Mesodermal cell (in vitro differentiated cells): ENCODE results near the gene TPSB2.
"Not testable (repeated sequence)": the region's sequence is repeated elsewhere in the genome, so short reads cannot be mapped to it uniquely, and the experiment has no call there.

Experiments used
- H3K27ac ChIP-seq: 2 replicates; pipeline ENCODE4 v1.7.0; 2013; ENCODE audit warnings: mild to moderate bottlenecking, low read depth, low read length, moderate library complexity; ENCODE audit not compliant: severe bottlenecking
- H3K36me3 ChIP-seq: 2 replicates; pipeline ENCODE4 v1.7.1; 2013; ENCODE audit warnings: mild to moderate bottlenecking, low read length, moderate library complexity; ENCODE audit not compliant: control insufficient read depth, insufficient read depth
- H3K4me1 ChIP-seq: one replicate; pipeline ENCODE4 v1.7.1; 2013; ENCODE audit warnings: mild to moderate bottlenecking, low read length; ENCODE audit not compliant: insufficient read depth, control insufficient read depth, poor library complexity, severe bottlenecking
- H3K4me3 ChIP-seq: 2 replicates; pipeline ENCODE4 v1.7.0; 2013; ENCODE audit warnings: low read length, control low read depth, mild to moderate bottlenecking; ENCODE audit not compliant: insufficient read depth, poor library complexity, severe bottlenecking; ENCODE audit errors: extremely low read depth
- H3K9me3 ChIP-seq: 2 replicates; pipeline ENCODE4 v1.7.1; 2013; ENCODE audit warnings: mild to moderate bottlenecking, low read length, moderate library complexity; ENCODE audit not compliant: control insufficient read depth
- WGBS, 2 experiments: methylation state at CpG; one replicate each; pipeline ENCODE4 v1.1.5; 2013; ENCODE audit warnings: missing lambda C conversion rate in 2 of 2; ENCODE audit not compliant: insufficient coverage in 2 of 2; 5-methylcytosine and 5-hydroxymethylcytosine counted together

The TPSB2 gene

DNA sequence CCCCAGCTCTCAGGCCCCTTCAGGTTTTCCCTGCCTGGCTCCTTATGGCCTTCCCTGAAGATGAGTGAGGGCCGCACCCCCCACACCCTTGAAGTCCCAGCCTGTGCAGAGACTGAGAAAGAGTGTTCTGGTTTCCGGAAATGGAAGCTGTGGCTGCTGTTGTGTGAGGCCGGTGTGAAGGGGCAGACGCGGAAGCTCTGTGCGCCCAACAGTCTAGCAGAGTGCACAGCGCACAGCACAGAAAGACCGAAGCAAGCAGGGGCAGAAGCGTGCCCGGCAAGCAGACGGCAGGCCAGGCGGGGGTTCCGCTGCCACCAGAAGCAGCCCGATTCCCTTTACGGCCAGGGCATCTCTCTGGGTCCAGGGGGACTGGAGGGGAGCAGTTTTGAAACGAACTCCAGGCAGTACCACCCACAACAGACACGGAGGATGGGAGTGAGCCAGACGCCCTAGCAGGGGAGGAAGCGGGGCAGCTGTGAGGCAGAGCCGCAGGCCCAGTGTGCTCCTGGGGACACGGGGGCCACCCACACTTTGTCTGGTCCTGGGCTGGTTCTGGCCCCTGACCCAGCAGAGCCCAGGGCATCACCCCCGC, 21.6 kb downstream of the TPSB2 start:
- Histone ChIP-seq H3K9me3 (no peaks in the 10 kb centered on the region), H3K27ac (no peak overlapping the region), H3K4me1 (no peaks in the 10 kb centered on the region), H3K4me3 (no peak overlapping the region), H3K36me3 (no peaks in the 10 kb centered on the region)
- WGBS, 2 experiments: 91 to 95% methylated on average over 19 to 21 of the region's 22 CpGs

DNA sequence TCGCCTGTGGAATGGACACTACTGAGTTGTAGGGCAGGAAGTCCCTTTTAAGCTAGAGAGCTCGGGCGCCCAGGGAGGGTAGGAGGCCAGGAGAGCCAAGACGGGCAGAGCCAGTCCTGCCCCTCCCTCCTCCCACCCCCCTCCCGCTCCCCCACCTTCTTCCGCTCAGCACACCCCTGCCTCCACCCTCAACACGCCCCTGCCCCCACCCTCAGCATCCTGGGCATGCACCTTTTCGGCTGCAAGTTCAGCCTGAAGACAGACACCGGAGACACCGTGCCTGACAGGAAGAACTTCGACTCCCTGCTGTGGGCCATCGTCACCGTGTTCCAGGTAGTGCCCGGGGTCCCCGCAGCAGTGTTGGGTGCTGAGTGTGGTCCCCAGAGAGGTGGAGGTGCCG, 23.2 kb downstream of the TPSB2 start:
- H3K9me3 ChIP-seq: no peaks in the 10 kb centered on the region
- H3K4me1 ChIP-seq: no peaks in the 10 kb centered on the region
- H3K36me3 ChIP-seq: no peaks in the 10 kb centered on the region
- WGBS, 2 experiments: 90 to 100% methylated on average over 7 to 11 of the region's 16 CpGs
- no peak overlapping the region for H3K4me3 ChIP-seq
- H3K27ac ChIP-seq: no peak overlapping the region

DNA sequence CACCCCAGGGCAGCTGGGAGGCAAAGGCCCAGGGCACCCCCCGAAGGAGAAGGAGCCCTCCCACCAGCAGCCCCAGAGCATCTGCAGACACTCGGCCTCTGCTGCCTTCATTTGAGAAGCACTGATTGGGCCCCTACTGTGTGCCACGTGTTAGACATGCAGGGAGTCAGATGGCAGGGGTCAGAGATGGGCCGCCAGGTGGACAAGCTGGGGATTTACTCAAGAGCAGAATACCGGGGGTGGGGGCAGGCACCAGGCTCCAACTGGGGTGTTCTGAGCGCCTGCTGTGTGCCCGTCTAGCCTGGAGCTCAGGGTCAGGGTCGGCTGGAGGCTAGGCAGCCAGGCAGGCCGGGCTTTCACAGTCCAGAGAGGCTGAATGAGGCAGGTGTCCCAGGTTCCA, 23.7 kb downstream of the TPSB2 start:
- H3K27ac ChIP-seq: no peak overlapping the region
- no peaks in the 10 kb centered on the region for H3K9me3 ChIP-seq
- H3K4me1 ChIP-seq: no peaks in the 10 kb centered on the region
- no peak overlapping the region for H3K4me3 ChIP-seq
- H3K36me3 ChIP-seq: no peaks in the 10 kb centered on the region
- WGBS, 2 experiments: 84 to 90% methylated on average over 7 to 9 of the region's 9 CpGs

DNA sequence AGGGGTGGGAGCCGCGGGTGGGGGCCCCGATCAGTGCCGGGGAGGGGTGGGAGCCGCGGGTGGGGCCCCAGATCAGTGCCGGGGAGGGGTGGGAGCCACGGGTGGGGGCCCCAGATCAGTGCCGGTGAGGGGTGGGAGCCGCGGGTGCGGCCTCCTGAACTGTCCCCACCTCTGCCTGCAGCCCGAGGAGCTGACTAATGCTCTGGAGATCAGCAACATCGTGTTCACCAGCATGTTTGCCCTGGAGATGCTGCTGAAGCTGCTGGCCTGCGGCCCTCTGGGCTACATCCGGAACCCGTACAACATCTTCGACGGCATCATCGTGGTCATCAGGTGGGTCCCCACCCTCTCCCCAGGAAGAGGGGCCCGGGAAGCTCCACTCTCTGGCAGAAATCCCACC, 25.1 kb downstream of the TPSB2 start:
- 94 to 95% methylated on average over 10 to 13 of the region's 21 CpGs for WGBS, 2 experiments
- no peaks in the 10 kb centered on the region for H3K4me1 ChIP-seq
- no peaks in the 10 kb centered on the region for H3K9me3 ChIP-seq

DNA sequence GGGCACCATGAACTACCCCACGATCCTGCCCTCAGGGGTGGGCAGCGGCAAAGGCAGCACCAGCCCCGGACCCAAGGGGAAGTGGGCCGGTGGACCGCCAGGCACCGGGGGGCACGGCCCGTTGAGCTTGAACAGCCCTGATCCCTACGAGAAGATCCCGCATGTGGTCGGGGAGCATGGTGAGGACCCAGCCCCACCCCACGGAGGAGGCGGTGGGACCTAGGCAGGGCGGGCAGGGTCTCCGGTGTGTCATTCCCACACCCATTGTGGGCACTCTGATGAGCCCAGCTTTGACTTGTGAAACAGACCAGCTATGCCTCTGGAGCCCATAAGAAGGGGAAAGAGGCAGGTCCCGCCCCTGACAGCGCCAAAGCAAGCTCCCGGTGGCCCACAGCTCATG, 27.7 kb downstream of the TPSB2 start:
- no peak overlapping the region for H3K4me3 ChIP-seq
- 95 to 96% methylated on average over 16 to 18 of the region's 18 CpGs for WGBS, 2 experiments
- H3K27ac ChIP-seq: no peak overlapping the region
- H3K9me3 ChIP-seq: no peaks in the 10 kb centered on the region
- H3K36me3 ChIP-seq: no peaks in the 10 kb centered on the region
- no peaks in the 10 kb centered on the region for H3K4me1 ChIP-seq

More for the DNA sequence above, 25.1 kb downstream of the TPSB2 start:
- Histone ChIP-seq H3K36me3 (no peaks in the 10 kb centered on the region), H3K4me3 (no peak overlapping the region), H3K27ac (no peak overlapping the region)

DNA sequence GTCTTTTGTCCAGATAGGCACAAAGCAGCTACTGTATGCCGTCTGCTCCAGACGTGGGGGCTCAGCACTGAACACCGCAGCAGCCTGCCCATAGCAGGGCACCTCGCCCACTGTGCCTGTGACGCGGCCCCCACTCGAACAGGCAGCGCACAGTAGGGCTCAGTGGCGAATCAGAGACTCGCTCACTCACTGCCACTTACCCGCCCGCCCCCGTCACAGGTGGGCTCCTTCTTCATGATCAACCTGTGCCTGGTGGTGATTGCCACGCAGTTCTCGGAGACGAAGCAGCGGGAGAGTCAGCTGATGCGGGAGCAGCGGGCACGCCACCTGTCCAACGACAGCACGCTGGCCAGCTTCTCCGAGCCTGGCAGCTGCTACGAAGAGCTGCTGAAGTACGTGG, 28.5 kb downstream of the TPSB2 start:
- Histone ChIP-seq H3K36me3 (no peaks in the 10 kb centered on the region), H3K4me1 (no peaks in the 10 kb centered on the region), H3K27ac (no peak overlapping the region), H3K4me3 (no peak overlapping the region), H3K9me3 (no peaks in the 10 kb centered on the region)
- 92 to 96% methylated on average over 25 of the region's 25 CpGs for WGBS, 2 experiments

DNA sequence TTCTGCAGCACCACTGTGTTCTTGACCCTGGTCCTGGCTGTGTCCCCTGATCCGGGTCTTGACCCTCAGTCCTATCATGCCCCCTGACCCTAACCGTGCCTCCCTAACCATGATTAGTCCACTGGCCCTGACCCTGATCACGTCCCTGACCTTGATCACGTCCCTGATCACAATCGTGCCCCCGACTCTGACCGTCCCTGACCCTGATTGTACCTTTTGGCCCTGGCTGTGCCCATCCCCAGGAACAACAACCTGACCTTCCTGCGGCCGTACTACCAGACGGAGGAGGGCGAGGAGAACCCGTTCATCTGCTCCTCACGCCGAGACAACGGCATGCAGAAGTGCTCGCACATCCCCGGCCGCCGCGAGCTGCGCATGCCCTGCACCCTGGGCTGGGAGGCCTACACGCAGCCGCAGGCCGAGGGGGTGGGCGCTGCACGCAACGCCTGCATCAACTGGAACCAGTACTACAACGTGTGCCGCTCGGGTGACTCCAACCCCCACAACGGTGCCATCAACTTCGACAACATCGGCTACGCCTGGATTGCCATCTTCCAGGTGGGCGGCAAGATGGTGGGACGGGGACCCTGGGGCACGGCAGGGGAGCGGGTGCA, 29.9 kb downstream of the TPSB2 start:
- H3K4me1 ChIP-seq: no peaks in the 10 kb centered on the region
- H3K27ac ChIP-seq: no peak overlapping the region
- no peaks in the 10 kb centered on the region for H3K36me3 ChIP-seq
- H3K9me3 ChIP-seq: no peaks in the 10 kb centered on the region
- WGBS, 2 experiments: 94 to 96% methylated on average over 36 to 38 of the region's 38 CpGs
- H3K4me3 ChIP-seq: no peak overlapping the region

DNA sequence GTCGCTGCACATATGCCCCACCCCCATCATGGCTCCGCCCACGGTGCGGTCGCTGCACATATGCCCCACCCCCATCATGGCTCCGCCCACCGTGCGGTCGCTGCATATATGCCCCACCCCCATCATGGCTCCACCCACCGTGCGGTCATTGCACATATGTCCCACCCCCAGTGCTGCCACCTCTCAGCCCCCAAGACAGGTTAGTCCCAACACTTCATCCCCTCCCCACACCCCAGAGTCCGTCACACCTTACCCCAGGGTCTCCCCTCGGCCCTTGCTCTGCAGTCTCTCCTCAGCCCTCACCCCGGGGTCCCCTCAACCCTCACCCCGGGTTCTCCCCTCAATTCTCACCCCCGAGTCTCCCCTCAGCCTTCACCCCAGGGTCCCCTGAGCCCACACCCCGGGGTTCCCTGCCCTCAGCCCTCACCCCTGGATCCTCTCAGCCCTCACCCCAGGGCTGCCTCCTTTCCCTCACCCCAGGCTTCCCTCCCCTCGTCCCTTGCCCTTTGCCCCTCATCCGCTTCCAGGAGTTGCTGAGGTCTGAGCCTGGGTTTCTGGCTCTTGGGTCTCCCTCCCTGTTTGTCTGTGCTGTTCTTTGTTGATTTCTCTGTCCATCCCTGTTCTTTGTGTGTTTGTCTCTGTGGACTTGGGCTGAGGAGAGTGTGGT, 30.5 kb downstream of the TPSB2 start:
- Histone ChIP-seq H3K27ac (no peak overlapping the region), H3K4me3 (no peak overlapping the region), H3K9me3 (no peaks in the 10 kb centered on the region), H3K36me3 (no peaks in the 10 kb centered on the region), H3K4me1 (no peaks in the 10 kb centered on the region)
- 86 to 90% methylated on average over 4 to 10 of the region's 19 CpGs for WGBS, 2 experiments

DNA sequence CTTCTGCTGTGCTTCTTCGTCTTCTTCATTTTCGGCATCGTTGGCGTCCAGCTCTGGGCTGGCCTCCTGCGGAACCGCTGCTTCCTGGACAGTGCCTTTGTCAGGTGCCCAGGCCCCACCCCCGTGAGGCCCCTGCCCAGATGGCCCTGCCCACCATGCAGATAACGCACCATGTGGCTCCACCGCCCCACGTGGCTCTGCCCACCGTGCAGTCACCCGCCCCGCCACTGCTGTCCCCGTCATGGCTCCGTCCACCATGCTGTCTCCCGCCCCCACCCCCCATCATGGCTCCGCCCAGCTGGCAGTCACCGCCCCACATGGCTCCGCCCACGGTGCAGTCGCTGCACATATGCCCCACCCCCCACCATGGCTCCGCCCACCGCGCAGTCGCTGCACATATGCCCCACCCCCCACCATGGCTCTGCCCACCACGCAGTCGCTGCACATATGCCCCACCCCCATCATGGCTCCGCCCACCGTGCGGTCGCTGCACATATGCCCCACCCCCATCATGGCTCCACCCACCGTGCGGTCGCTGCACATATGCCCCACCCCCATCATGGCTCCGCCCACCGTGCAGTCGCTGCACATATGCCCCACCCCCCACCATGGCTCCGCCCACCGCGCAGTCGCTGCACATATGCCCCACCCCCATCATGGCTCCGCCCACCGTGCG, 31.2 kb downstream of the TPSB2 start:
- not testable (repeated sequence) for H3K36me3 ChIP-seq, H3K9me3 ChIP-seq, H3K4me1 ChIP-seq, H3K4me3 ChIP-seq, H3K27ac ChIP-seq
- WGBS, 2 experiments: 91 to 94% methylated on average over 8 to 15 of the region's 44 CpGs

DNA sequence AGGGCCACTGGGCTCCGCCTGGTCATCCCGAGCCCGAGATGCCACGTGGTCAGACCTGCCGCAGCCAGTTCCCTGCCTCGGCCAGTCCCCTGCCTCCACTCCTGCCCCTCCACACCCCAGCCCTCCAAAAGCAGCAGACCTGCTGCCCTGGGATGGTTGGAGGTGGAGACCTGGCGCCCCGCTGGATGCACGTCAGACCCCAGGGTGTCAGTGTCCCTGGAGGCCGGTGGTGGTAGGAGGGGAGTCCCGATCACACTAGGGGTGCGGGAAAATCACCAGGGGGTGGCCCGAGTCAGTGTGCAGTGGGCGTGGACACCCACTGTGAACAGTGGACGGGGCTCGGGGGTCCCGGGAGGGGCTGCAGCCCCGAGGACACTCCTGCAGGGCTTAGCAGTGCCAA, 31.8 kb downstream of the TPSB2 start:
- peaks cover 1% of the 10 kb centered on the region for H3K4me1 ChIP-seq
- H3K9me3 ChIP-seq: no peaks in the 10 kb centered on the region
- no peak overlapping the region for H3K4me3 ChIP-seq
- no peak overlapping the region for H3K27ac ChIP-seq
- WGBS, 2 experiments: 87 to 94% methylated on average over 17 of the region's 18 CpGs
- no peaks in the 10 kb centered on the region for H3K36me3 ChIP-seq
